H1 (cell line): Measurements from ENCODE around the gene ARHGEF25. TPM values are rescaled to one million over a fixed set of nuclear protein-coding genes. Genes with fewer than 3 reads are reported as not detected.

Source experiments
- CTCF ChIA-PET: fragments of 300-600 bp; sonication (Branson Sonifier 250); formaldehyde crosslinking; loops from one replicate; lab custom pipeline; 2021; ENCODE audit not compliant: partially characterized antibody; lab: Charles Lee
- POLR2A ChIA-PET: fragments of 300-600 bp; sonication (Branson Sonifier 250); formaldehyde crosslinking; loops from one replicate; lab custom pipeline; 2021; ENCODE audit warnings: inconsistent platforms; ENCODE audit not compliant: partially characterized antibody; lab: Charles Lee
- DNase-seq, 2 experiments: peaks; one replicate each; pipeline versions ENCODE4 v3.0.0 to v3.0.0-alpha.2; 2010 to 2022; ENCODE audit warnings: low spot score in 2 of 2, low read depth in 1 of 2, mixed read lengths in 1 of 2
- FAIRE-seq: peaks from 2 replicates; lab custom pipeline; 2011; peaks lifted over from hg19 to GRCh38; lab: Jason Lieb, UNC
- H2AFZ ChIP-seq: 2 replicates; pipeline ENCODE4 v1.8.1; 2012; ENCODE audit warnings: low read length, inconsistent platforms
- H2AK5ac ChIP-seq: 2 replicates; pipeline ENCODE4 v1.6.1; 2013; ENCODE audit warnings: low read depth, low read length
- H2BK120ac ChIP-seq: replicated peaks from 2 replicates; pipeline ENCODE3; 2013; ENCODE audit warnings: low read depth, low read length, inconsistent platforms
- H2BK12ac ChIP-seq: 2 replicates; pipeline ENCODE4 v1.6.1; 2013; ENCODE audit warnings: low read depth, low read length
- H2BK15ac ChIP-seq: 2 replicates; pipeline ENCODE4 v1.6.1; 2013; ENCODE audit warnings: low read length
- H2BK20ac ChIP-seq: 2 replicates; pipeline ENCODE4 v1.6.1; 2013; ENCODE audit warnings: low read length
- H2BK5ac ChIP-seq: 2 replicates; pipeline ENCODE4 v1.6.1; 2013; ENCODE audit warnings: low read depth, low read length
- H3K14ac ChIP-seq: 2 replicates; pipeline ENCODE4 v1.6.1; 2013; ENCODE audit warnings: inconsistent platforms; ENCODE audit not compliant: insufficient read length
- H3K18ac ChIP-seq: 2 replicates; pipeline ENCODE4 v1.6.1; 2013; ENCODE audit warnings: low read length; ENCODE audit errors: extremely low read depth
- H3K23ac ChIP-seq: 2 replicates; pipeline ENCODE4 v1.6.1; 2013; ENCODE audit warnings: inconsistent platforms; ENCODE audit not compliant: insufficient read length
- H3K23me2 ChIP-seq: 2 replicates; pipeline ENCODE4 v1.6.1; 2013; ENCODE audit warnings: low read depth, low read length
- H3K27ac ChIP-seq: 2 replicates; pipeline ENCODE4 v1.6.1; 2011; ENCODE audit warnings: low read depth, low read length, inconsistent platforms
- H3K27me3 ChIP-seq, 4 experiments: replicated peaks in 1 of 4; 1 replicate in 1 of 4; 2 replicates in 3 of 4; pipeline versions ENCODE4 v1.6.1 to v1.8.1; 2011 to 2013; ENCODE audit warnings: low read length in 3 of 4, mild to moderate bottlenecking in 3 of 4, inconsistent platforms in 2 of 4, mixed read lengths in 2 of 4, moderate library complexity in 1 of 4; ENCODE audit not compliant: control insufficient read depth in 3 of 4, insufficient read depth in 3 of 4; ENCODE audit errors: extremely low read depth in 1 of 4
- H3K36me3 ChIP-seq, 4 experiments: 2 replicates each; pipeline versions ENCODE4 v1.6.1 to v1.8.1; 2011 to 2013; ENCODE audit warnings: mild to moderate bottlenecking in 4 of 4, low read length in 3 of 4, moderate library complexity in 2 of 4, control low read depth in 1 of 4, inconsistent platforms in 1 of 4; ENCODE audit not compliant: insufficient read depth in 4 of 4, control insufficient read depth in 2 of 4
- H3K4ac ChIP-seq: replicated peaks from 2 replicates; pipeline ENCODE3; 2013; ENCODE audit warnings: low read length, low read depth, mixed read lengths, inconsistent platforms; ENCODE audit not compliant: insufficient read length
- H3K4me1 ChIP-seq, 4 experiments: replicated peaks in 1 of 4; 1 replicate in 1 of 4; 2 replicates in 3 of 4; pipeline versions ENCODE4 v1.6.1 to v1.8.1; 2011 to 2013; ENCODE audit warnings: low read length in 3 of 4, inconsistent platforms in 2 of 4, mixed read lengths in 1 of 4; ENCODE audit not compliant: insufficient read depth in 4 of 4, control insufficient read depth in 3 of 4
- H3K4me2 ChIP-seq, 2 experiments: 2 replicates each; pipeline versions ENCODE4 v1.6.1 to v1.8.1; 2011 to 2013; ENCODE audit warnings: low read depth in 2 of 2, low read length in 2 of 2, control low read depth in 1 of 2, inconsistent platforms in 1 of 2, mild to moderate bottlenecking in 1 of 2; ENCODE audit not compliant: insufficient read depth in 1 of 2
- H3K4me3 ChIP-seq, 4 experiments: fragments of 200-600, 300-600 bp in 1 of 4; sonication (generic), shearing (Covaris generic), sonication (Bioruptor Twin) in 1 of 4; 2 replicates each; pipeline versions ENCODE4 v1.5.1 to v1.8.1; 2011 to 2016; ENCODE audit warnings: low read length in 4 of 4, low read depth in 3 of 4, control low read depth in 2 of 4, inconsistent platforms in 2 of 4, mild to moderate bottlenecking in 2 of 4, mixed read lengths in 1 of 4, moderate library complexity in 1 of 4; ENCODE audit not compliant: insufficient read depth in 2 of 4; ENCODE audit errors: extremely low read depth in 1 of 4
- H3K56ac ChIP-seq: replicated peaks from 2 replicates; pipeline ENCODE3; 2013; ENCODE audit warnings: low read depth, mild to moderate bottlenecking, mixed read lengths, low read length, inconsistent platforms; ENCODE audit not compliant: insufficient read length
- H3K79me1 ChIP-seq: 2 replicates; pipeline ENCODE4 v1.6.1; 2013; ENCODE audit warnings: low read depth, low read length, control low read depth
- H3K79me2 ChIP-seq, 2 experiments: 2 replicates each; pipeline versions ENCODE4 v1.6.1 to v1.8.1; 2012 to 2013; ENCODE audit warnings: low read length in 2 of 2, mild to moderate bottlenecking in 2 of 2, inconsistent platforms in 1 of 2; ENCODE audit not compliant: insufficient read depth in 2 of 2, control insufficient read depth in 1 of 2
- H3K9ac ChIP-seq, 4 experiments: replicated peaks in 1 of 4; 1 replicate in 1 of 4; 2 replicates in 3 of 4; pipeline versions ENCODE4 v1.6.1 to v1.8.1; 2011 to 2013; ENCODE audit warnings: low read depth in 3 of 4, low read length in 3 of 4, control low read depth in 2 of 4, mild to moderate bottlenecking in 2 of 4, moderate library complexity in 2 of 4, inconsistent platforms in 1 of 4; ENCODE audit errors: extremely low read depth in 1 of 4
- H3K9me3 ChIP-seq, 2 experiments: 2 replicates each; pipeline versions ENCODE4 v1.6.1 to v1.8.1; 2012 to 2013; ENCODE audit warnings: mild to moderate bottlenecking in 2 of 2, moderate library complexity in 2 of 2, control low read depth in 1 of 2, inconsistent platforms in 1 of 2, low read depth in 1 of 2, low read length in 1 of 2, mixed read lengths in 1 of 2; ENCODE audit not compliant: insufficient read depth in 2 of 2
- H4K20me1 ChIP-seq, 2 experiments: replicated peaks in 1 of 2; 2 replicates each; pipeline versions ENCODE3 to v1.8.1; 2011 to 2013; ENCODE audit warnings: inconsistent platforms in 2 of 2, low read length in 2 of 2, mild to moderate bottlenecking in 1 of 2; ENCODE audit not compliant: insufficient read depth in 2 of 2, control insufficient read depth in 1 of 2
- H4K5ac ChIP-seq: 2 replicates; pipeline ENCODE4 v1.6.1; 2013; ENCODE audit warnings: low read length, low read depth, mixed read lengths, inconsistent platforms; ENCODE audit not compliant: insufficient read length
- H4K8ac ChIP-seq: 2 replicates; pipeline ENCODE4 v1.8.0; 2013; ENCODE audit warnings: mild to moderate bottlenecking, moderate library complexity, low read length, inconsistent platforms; ENCODE audit not compliant: insufficient read depth; ENCODE audit errors: extremely low read depth
- H4K91ac ChIP-seq: replicated peaks from 2 replicates; pipeline ENCODE3; 2013; ENCODE audit warnings: low read length, mixed read lengths, inconsistent platforms; ENCODE audit not compliant: insufficient read length
- CEBPB ChIP-seq: IDR thresholded peaks from 2 replicates; pipeline ENCODE4 v1.6.1; 2012; ENCODE audit warnings: low read depth, low read length
- CREB1 ChIP-seq: IDR thresholded peaks from 2 replicates; pipeline ENCODE4 v1.6.1; 2012; ENCODE audit warnings: inconsistent platforms
- SP1 ChIP-seq: IDR thresholded peaks from 2 replicates; pipeline ENCODE4 v1.6.1; 2011; ENCODE audit warnings: low read depth, low read length
- TEAD4 ChIP-seq: IDR thresholded peaks from 2 replicates; pipeline ENCODE4 v1.6.1; 2012; ENCODE audit warnings: low read depth, low read length, inconsistent platforms, mixed read lengths
- YY1 ChIP-seq: IDR thresholded peaks from 2 replicates; pipeline ENCODE4 v1.6.1; 2011; ENCODE audit warnings: low read depth, mild to moderate bottlenecking, low read length
- WGBS, 2 experiments: shearing (Covaris generic) in 1 of 2; methylation state at CpG; one replicate each; pipeline versions ENCODE4 v1.1.6 to v1.1.7; 2013 to 2015; ENCODE audit warnings: low lambda C conversion rate in 2 of 2, mixed read lengths in 2 of 2, inconsistent platforms in 1 of 2, low coverage in 1 of 2, missing lambda C conversion rate in 1 of 2; ENCODE audit not compliant: insufficient replicate concordance in 2 of 2, insufficient coverage in 1 of 2, insufficient read length in 1 of 2; ENCODE audit errors: extremely low coverage in 1 of 2, missing lambda C conversion rate in 1 of 2; 5-methylcytosine and 5-hydroxymethylcytosine counted together
- polyA plus RNA-seq, 7 experiments: library from polyadenylated mRNA; depleted of rRNA in 3 of 7; stranded (reverse) in 5 of 7; unstranded in 2 of 7; fragments of >200 nt in 5 of 7; fragments of 200-250 nt in 2 of 7; gene quantifications; 1 replicate in 5 of 7; 2 replicates in 1 of 7; 4 replicates in 1 of 7; pipeline versions ENCODE4 v1.2.1 to v1.2.3, GENCODE V29; 2011 to 2013; ENCODE audit warnings: missing spikeins in 2 of 7, mixed read lengths in 2 of 7
- total RNA-seq: library from RNA; stranded (reverse); fragmentation: NEBNext Ultra II Directional; extraction: Animal tissue kit (Norgen Biotek cat#: 25700); gene quantifications from 2 replicates; pipeline ENCODE4 v1.2.1, GENCODE V29; 2021

ARHGEF25 gene
- total and polyA plus RNA-seq, 2 of the 8 experiments (the other 6 are each of a cell fraction or from before 2014, with no cell fraction given), result 5.9 to 8.8 TPM

- H4K5ac ChIP-seq, result no peak overlapping the region
- no peaks in the 10 kb centered on the region for H3K27me3 ChIP-seq
- H3K4ac ChIP-seq, result no peak overlapping the region
- no peak overlapping the region for H3K9ac ChIP-seq
- no peak overlapping the region for H4K8ac ChIP-seq
- CTCF ChIA-PET, result interaction anchor here (0.9 to 6.1 kb wide), 5 partner anchors 12 to 47 kb away, joined by 3 to 62 read pairs (median 3); no protein-coding TSS in a partner anchor
- WGBS, 2 experiments, result 89% methylated on average over 12 of the region's 12 CpGs; no CpG with 5 or more reads in 1 of the 2 experiments
- H3K4me2 ChIP-seq, result no peak overlapping the region
- no peaks in the 10 kb centered on the region for H3K23me2 ChIP-seq
- H3K23ac ChIP-seq, result no peak overlapping the region
- H3K79me1 ChIP-seq, result no peaks in the 10 kb centered on the region
- H3K27ac ChIP-seq, result no peak overlapping the region
- FAIRE-seq (no peak), DNase-seq (no peak)
- no peak overlapping the region for H3K18ac ChIP-seq
- no peak for TF ChIP-seq SP1
- TF ChIP-seq YY1, result no peak
- TF ChIP-seq CREB1, result no peak
- TF ChIP-seq TEAD4, result no peak
- TF ChIP-seq CEBPB, result no peak
- H2BK12ac ChIP-seq, result no peak overlapping the region
- peaks cover 0 to 5% of the 10 kb centered on the region in 2 experiments for H4K20me1 ChIP-seq
- no peaks in the 10 kb centered on the region for H3K79me2 ChIP-seq
- H2AK5ac ChIP-seq, result no peak overlapping the region
- POLR2A ChIA-PET, result interaction anchor here (0.8 to 1.8 kb wide), 3 partner anchors 11 to 40 kb away, joined by 3 to 6 read pairs (median 5); partner anchors contain the start of gene DCTN2
- no peak overlapping the region for H3K4me3 ChIP-seq
- H3K4me1 ChIP-seq, result no peaks in the 10 kb centered on the region
- no peak overlapping the region for H3K14ac ChIP-seq
- no peak overlapping the region for H4K91ac ChIP-seq
- H2BK120ac ChIP-seq, result no peak overlapping the region
- no peaks in the 10 kb centered on the region for H3K9me3 ChIP-seq
- no peak overlapping the region for H2BK15ac ChIP-seq
- no peak overlapping the region for H2BK5ac ChIP-seq
- H3K36me3 ChIP-seq, result peaks cover 22 to 79% (median 57%) of the 10 kb centered on the region in 4 experiments
- H3K56ac ChIP-seq, result no peak overlapping the region
- H2AFZ ChIP-seq, result no peak overlapping the region
- no peak overlapping the region for H2BK20ac ChIP-seq
These were observed 39.1 kb upstream of the ARHGEF25 start for GRCh38 chr12:57571926-57572762.
